Fibroblast of the aortic adventitia (primary cell): ENCODE data around the gene CCDC195. TPM values are rescaled to one million over a fixed set of nuclear protein-coding genes. Genes with fewer than 3 reads are reported as not detected.

Experiments used
- DNase-seq: peaks from one replicate; pipeline ENCODE4 v3.0.0-alpha.2; 2010; ENCODE audit warnings: low read depth
- H3K4me3 ChIP-seq: 2 replicates; pipeline ENCODE4 v1.5.1; 2011; ENCODE audit warnings: low read depth, mild to moderate bottlenecking, control low read depth, low read length, moderate library complexity
- CTCF ChIP-seq: IDR thresholded peaks from 2 replicates; pipeline ENCODE4 v1.5.1; 2011; ENCODE audit warnings: mild to moderate bottlenecking, low read length, control low read depth, inconsistent platforms; ENCODE audit not compliant: insufficient read depth
- total RNA-seq: library from RNA; depleted of rRNA; stranded (reverse); fragments of >200 nt; gene quantifications from 2 replicates; pipeline ENCODE4 v1.2.3, GENCODE V29; 2012; ENCODE audit warnings: low replicate concordance

The CCDC195 gene
- total RNA-seq, 1 donor: not detected

- no peak overlapping the region for H3K4me3 ChIP-seq
- peak; percentile 30 for DNase-seq
- TF ChIP-seq CTCF: no peak
These were observed 21.7 kb downstream of the CCDC195 start for GRCh38 chr2:224694502-224694901.

- peak; percentile 52 for DNase-seq
- no peak overlapping the region for H3K4me3 ChIP-seq
- TF ChIP-seq CTCF: no peak
These were observed 24.6 kb downstream of the CCDC195 start for GRCh38 chr2:224691563-224691962.

GRCh38 chr2:224690868-224691267 lies 25.3 kb downstream of the CCDC195 start:
- no peak overlapping the region for H3K4me3 ChIP-seq
- TF ChIP-seq CTCF: no peak
- no peak for DNase-seq

GRCh38 chr2:224689539-224689938 lies 26.6 kb downstream of the CCDC195 start:
- no peak for TF ChIP-seq CTCF
- no peak for DNase-seq
- H3K4me3 ChIP-seq: no peak overlapping the region

- H3K4me3 ChIP-seq: no peak overlapping the region
- DNase-seq: no peak
- TF ChIP-seq CTCF: no peak
These were observed 27.2 kb downstream of the CCDC195 start for GRCh38 chr2:224688997-224689396.

- TF ChIP-seq CTCF: no peak
- DNase-seq: no peak
- no peak overlapping the region for H3K4me3 ChIP-seq
These were observed 29.0 kb downstream of the CCDC195 start for GRCh38 chr2:224687156-224687555.

GRCh38 chr2:224685121-224685520 lies 31.0 kb downstream of the CCDC195 start:
- TF ChIP-seq CTCF: no peak
- no peak overlapping the region for H3K4me3 ChIP-seq
- DNase-seq: no peak
